Measurements from ENCODE around the gene ST3GAL3. TPM values are rescaled to one million over a fixed set of nuclear protein-coding genes. Genes with fewer than 3 reads are reported as not detected.

The ST3GAL3 gene
- total and polyA plus RNA-seq, 2 donors (not counting 3 experiments of a cell fraction or from before 2014, with no cell fraction given) = 14.3 to 35.8 TPM

DNA sequence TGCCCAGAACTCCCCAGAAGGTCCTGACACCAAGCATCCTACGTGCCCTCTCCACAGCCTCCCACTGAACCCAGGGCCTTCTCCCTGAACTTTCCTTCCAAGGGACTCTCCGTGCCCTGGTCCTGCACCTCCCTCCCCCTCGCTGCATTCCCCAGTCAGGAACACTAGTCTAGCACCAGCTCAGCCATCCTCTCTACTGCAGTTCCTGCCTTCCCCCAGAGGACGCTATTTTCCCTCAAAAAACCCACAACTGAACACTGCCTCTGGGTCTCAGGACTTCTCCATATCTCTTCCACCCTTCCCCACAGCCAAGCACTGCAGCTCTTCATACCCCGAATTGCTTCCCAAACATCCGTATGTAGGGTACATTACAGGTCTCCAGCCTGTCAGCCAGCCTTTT, 213.7 kb downstream of the ST3GAL3 start:
- DNase-seq (ENCODE audit: low read depth, low spot score) (no peak), FAIRE-seq (no peak)
- Histone ChIP-seq H2AFZ (ENCODE audit: low read depth, low read length) (no peak overlapping the region), H3K9ac (replicated peaks; ENCODE audit: extremely low read depth, insufficient read depth, low read length) (no peak overlapping the region), H3K27ac (ENCODE audit: insufficient read depth, low read depth, low read length) (no peak overlapping the region), H3K79me2 (ENCODE audit: control insufficient read depth, insufficient read depth, low read length) (no peaks in the 10 kb centered on the region), H3K36me3 (ENCODE audit: control insufficient read depth in 2 of 2, extremely low read depth in 1 of 2, insufficient read depth in 2 of 2, low read length in 2 of 2) (peaks cover 3 to 4% of the 10 kb centered on the region in 2 experiments), H3K27me3 (ENCODE audit: control insufficient read depth in 2 of 2, insufficient read depth in 2 of 2, low read length in 2 of 2) (no peaks in the 10 kb centered on the region), H3K9me1 (replicated peaks; ENCODE audit: control insufficient read depth, extremely low read depth, insufficient read depth, low read length) (no peaks in the 10 kb centered on the region), H3K4me2 (ENCODE audit: insufficient read depth, low read length) (no peak overlapping the region), H4K20me1 (replicated peaks; ENCODE audit: control insufficient read depth, extremely low read depth, insufficient read depth, low read length) (no peaks in the 10 kb centered on the region), H3K4me1 (ENCODE audit: control insufficient read depth, extremely low read depth, insufficient read depth, low read length) (no peaks in the 10 kb centered on the region), H3K9me3 (replicated peaks; ENCODE audit: control insufficient read depth, insufficient read depth, low read length) (no peaks in the 10 kb centered on the region), H3K4me3 (replicated peaks in 1 of 3; ENCODE audit: insufficient read depth in 1 of 3, low read depth in 1 of 3, low read length in 3 of 3) (no peak overlapping the region)
- ChIA-PET CTCF (interaction anchor here (1.8 to 2.6 kb wide), 2 partner anchors 14 to 157 kb away, joined by 6 to 14 read pairs; no protein-coding TSS in a partner anchor), POLR2A (no interaction called here)
- no TSS peak for BruUV-seq (replicated peaks)
- TF ChIP-seq, protein P1, sequence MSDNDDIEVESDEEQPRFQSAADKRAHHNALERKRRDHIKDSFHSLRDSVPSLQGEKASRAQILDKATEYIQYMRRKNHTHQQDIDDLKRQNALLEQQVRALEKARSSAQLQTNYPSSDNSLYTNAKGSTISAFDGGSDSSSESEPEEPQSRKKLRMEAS (IDR thresholded peaks at IDR 0.05; ENCODE audit: insufficient read depth, insufficient read length) = no peak
- no peak for TF ChIP-seq EZH2 (IDR thresholded peaks at IDR 0.05; ENCODE audit: borderline replicate concordance, low read depth, low read length, severe bottlenecking)
- no peak for TF ChIP-seq GATA2 (IDR thresholded peaks at IDR 0.05; ENCODE audit: insufficient read depth, insufficient read length, low read depth, low read length)
- intact Hi-C loops (cut with micrococcal nuclease) = no loop called here
- dilution Hi-C loops (cut with MboI; ENCODE audit: extremely low pct_ligation_motif_present, low sequenced_read_pairs) = no loop called here

- Histone ChIP-seq H4K20me1 (replicated peaks; ENCODE audit: control insufficient read depth, extremely low read depth, insufficient read depth, low read length) (no peaks in the 10 kb centered on the region), H2AFZ (ENCODE audit: low read depth, low read length) (no peak overlapping the region), H3K9ac (replicated peaks; ENCODE audit: extremely low read depth, insufficient read depth, low read length) (no peak overlapping the region), H3K27me3 (ENCODE audit: control insufficient read depth in 2 of 2, insufficient read depth in 2 of 2, low read length in 2 of 2) (no peaks in the 10 kb centered on the region), H3K4me1 (ENCODE audit: control insufficient read depth, extremely low read depth, insufficient read depth, low read length) (no peaks in the 10 kb centered on the region), H3K27ac (ENCODE audit: insufficient read depth, low read depth, low read length) (no peak overlapping the region), H3K4me3 (replicated peaks in 1 of 3; ENCODE audit: insufficient read depth in 1 of 3, low read depth in 1 of 3, low read length in 3 of 3) (no peak overlapping the region), H3K79me2 (ENCODE audit: control insufficient read depth, insufficient read depth, low read length) (no peaks in the 10 kb centered on the region), H3K9me1 (replicated peaks; ENCODE audit: control insufficient read depth, extremely low read depth, insufficient read depth, low read length) (no peaks in the 10 kb centered on the region), H3K9me3 (replicated peaks; ENCODE audit: control insufficient read depth, insufficient read depth, low read length) (no peaks in the 10 kb centered on the region), H3K36me3 (ENCODE audit: control insufficient read depth in 2 of 2, extremely low read depth in 1 of 2, insufficient read depth in 2 of 2, low read length in 2 of 2) (peaks cover 3 to 4% of the 10 kb centered on the region in 2 experiments), H3K4me2 (ENCODE audit: insufficient read depth, low read length) (no peak overlapping the region)
- dilution Hi-C loops (cut with MboI; ENCODE audit: extremely low pct_ligation_motif_present, low sequenced_read_pairs) (no loop called here), intact Hi-C loops (cut with micrococcal nuclease) (no loop called here)
- FAIRE-seq (no peak), DNase-seq (ENCODE audit: low read depth, low spot score) (no peak)
- ChIA-PET POLR2A (interaction anchor here (0.6 kb wide), 1 partner anchor 127 kb away, joined by 3 read pairs; no protein-coding TSS in a partner anchor), CTCF (interaction anchor here (1.0 to 18.1 kb wide), 3 partner anchors 10 to 160 kb away, joined by 3 to 965 read pairs (median 13); no protein-coding TSS in a partner anchor)
- no peak for TF ChIP-seq GATA2 (IDR thresholded peaks at IDR 0.05; ENCODE audit: insufficient read depth, insufficient read length, low read depth, low read length)
- no peak for TF ChIP-seq POLR2AphosphoS5 (IDR thresholded peaks at IDR 0.05; ENCODE audit: insufficient read depth, low read depth, low read length)
- no peak for TF ChIP-seq JUN (IDR thresholded peaks at IDR 0.05; ENCODE audit: borderline replicate concordance, insufficient read depth, insufficient read length, low read depth)
- no peak for TF ChIP-seq MYC (IDR thresholded peaks at IDR 0.05; ENCODE audit: low read depth, low read length)
- TF ChIP-seq POLR2A (IDR thresholded peaks at IDR 0.05; ENCODE audit: low read depth, low read length) = no peak
- BruUV-seq (replicated peaks) = no TSS peak
Measured at GRCh38 chr1:43924516-43924915, 217.2 kb downstream of the ST3GAL3 start.
